ENCODE results near the gene RASL11A. TPM values are rescaled to one million over a fixed set of nuclear protein-coding genes. Genes with fewer than 3 reads are reported as not detected.
"Not testable (repeated sequence)": the region's sequence is repeated elsewhere in the genome, so short reads cannot be mapped to it uniquely, and the experiment has no call there.

Gene RASL11A
- total and polyA plus RNA-seq, 2 donors, result 1.7 to 9.9 TPM

DNA sequence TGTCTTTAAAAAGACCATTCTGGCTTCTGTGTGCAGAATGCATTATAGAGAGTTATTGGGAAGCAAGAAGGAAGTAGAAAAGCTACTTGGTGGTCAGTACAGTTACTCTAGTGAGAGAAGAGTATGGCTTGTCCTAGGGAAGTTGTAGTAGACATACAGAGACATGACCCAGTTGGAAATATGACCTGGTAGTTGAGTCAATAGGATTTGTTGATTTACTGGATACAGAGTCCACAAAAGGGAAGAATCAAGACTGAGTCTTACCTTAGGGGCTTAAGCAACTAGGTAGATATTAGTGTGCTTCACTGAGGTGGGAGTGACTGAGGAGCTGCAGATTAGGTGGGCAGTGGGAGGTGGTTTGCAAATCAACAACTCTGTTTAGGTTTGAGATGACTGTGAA lies 48.8 kb downstream of the RASL11A start:
- Histone ChIP-seq H3K36me3 (ENCODE audit: control insufficient read depth in 2 of 2, insufficient read depth in 2 of 2, low read length in 1 of 2) (no peaks in the 10 kb centered on the region), H3K4me3 (ENCODE audit: low read length in 2 of 2) (no peak overlapping the region), H3K27me3 (ENCODE audit: control insufficient read depth in 2 of 2, insufficient read depth in 1 of 2, low read length in 1 of 2) (peaks cover 0 to 3% of the 10 kb centered on the region in 2 donors), H3K4me1 (ENCODE audit: control insufficient read depth in 2 of 2, insufficient read depth in 2 of 2, low read length in 2 of 2) (no peaks in the 10 kb centered on the region), H3K27ac (ENCODE audit: low read depth in 1 of 2, low read length in 1 of 2) (no peak overlapping the region), H3K9me3 (ENCODE audit: control insufficient read depth in 2 of 2, insufficient read depth in 1 of 2, low read length in 1 of 2) (no peaks in the 10 kb centered on the region)
- DNase-seq (ENCODE audit: low read depth in 6 of 9, low spot score in 9 of 9), result no peak

- DNase-seq (ENCODE audit: low read depth in 6 of 9, low spot score in 9 of 9), result no peak
- 83% methylated on average over 8 of the region's 8 CpGs for WGBS
- no peaks in the 10 kb centered on the region for H3K4me1 ChIP-seq (ENCODE audit: control insufficient read depth in 2 of 2, insufficient read depth in 2 of 2, low read length in 2 of 2)
Observed at GRCh38 chr13:27321468-27322431, 51.1 kb downstream of the RASL11A start.

DNA sequence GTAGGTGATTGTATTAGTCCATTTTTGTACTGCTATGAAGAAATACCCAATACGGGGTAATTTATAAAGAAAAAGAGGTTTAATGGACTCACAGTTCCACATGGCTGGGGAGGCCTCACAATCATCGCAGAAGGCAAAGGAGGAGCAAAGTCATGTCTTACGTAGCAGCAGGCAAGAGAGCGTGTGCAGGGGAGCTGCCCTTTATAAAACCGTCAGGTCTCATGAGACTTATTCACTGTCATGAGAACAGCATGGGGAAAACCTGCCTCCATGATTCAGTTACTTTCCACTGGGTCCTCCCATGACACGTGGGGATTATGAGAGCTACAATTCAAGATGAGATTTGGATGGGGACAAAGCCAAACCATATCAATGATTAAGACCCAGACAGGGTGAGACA lies 51.8 kb downstream of the RASL11A start:
- H3K27ac ChIP-seq (ENCODE audit: low read depth in 1 of 2, low read length in 1 of 2); H3K4me1 ChIP-seq (ENCODE audit: control insufficient read depth in 2 of 2, insufficient read depth in 2 of 2, low read length in 2 of 2); H3K27me3 ChIP-seq (ENCODE audit: control insufficient read depth in 2 of 2, insufficient read depth in 1 of 2, low read length in 1 of 2); DNase-seq (ENCODE audit: low read depth in 6 of 9, low spot score in 9 of 9); H3K9me3 ChIP-seq (ENCODE audit: control insufficient read depth in 2 of 2, insufficient read depth in 1 of 2, low read length in 1 of 2); H3K4me3 ChIP-seq (ENCODE audit: low read length in 2 of 2); H3K36me3 ChIP-seq (ENCODE audit: control insufficient read depth in 2 of 2, insufficient read depth in 2 of 2, low read length in 1 of 2): not testable (repeated sequence)
- 94% methylated on average over 6 of the region's 6 CpGs for WGBS

More at GRCh38 chr13:27321468-27322431, 51.1 kb downstream of the RASL11A start:
- no peak overlapping the region for H3K27ac ChIP-seq (ENCODE audit: low read depth in 1 of 2, low read length in 1 of 2)
- peaks cover 0 to 3% of the 10 kb centered on the region in 2 donors for H3K27me3 ChIP-seq (ENCODE audit: control insufficient read depth in 2 of 2, insufficient read depth in 1 of 2, low read length in 1 of 2)
- no peaks in the 10 kb centered on the region for H3K9me3 ChIP-seq (ENCODE audit: control insufficient read depth in 2 of 2, insufficient read depth in 1 of 2, low read length in 1 of 2)
- H3K36me3 ChIP-seq (ENCODE audit: control insufficient read depth in 2 of 2, insufficient read depth in 2 of 2, low read length in 1 of 2), result no peaks in the 10 kb centered on the region
- H3K4me3 ChIP-seq (ENCODE audit: low read length in 2 of 2), result no peak overlapping the region

Other genes with a start within 250 kb of the RASL11A start
- gene USP12, start 99.0 kb upstream of the RASL11A start, total RNA-seq, result 11.9 TPM
- gene USP12, start 99.0 kb upstream of the RASL11A start, polyA plus RNA-seq, result 14.6 TPM
- 2,549 TPM for gene RPL21, start 19.3 kb upstream of the RASL11A start, total RNA-seq
- 2,202 TPM for gene RPL21, start 19.3 kb upstream of the RASL11A start, polyA plus RNA-seq
- gene GTF3A, start 153.8 kb downstream of the RASL11A start, total RNA-seq, result 247 TPM
- gene GTF3A, start 153.8 kb downstream of the RASL11A start, polyA plus RNA-seq, result 293 TPM
- gene MTIF3, start 179.7 kb downstream of the RASL11A start, total RNA-seq, result 71.9 TPM
- gene MTIF3, start 179.7 kb downstream of the RASL11A start, polyA plus RNA-seq, result 134 TPM